Activated gamma-delta T cell treated with Interleukin-2 at 50 U/mL for 16 hours (primary cell): ENCODE results near the gene TMEM248.
"Not testable (repeated sequence)": the region's sequence is repeated elsewhere in the genome, so short reads cannot be mapped to it uniquely, and the experiment has no call there.

Source experiments
- DNase-seq: peaks from one replicate; pipeline ENCODE4 v3.0.0-alpha.2; 2020

TMEM248 gene

DNA sequence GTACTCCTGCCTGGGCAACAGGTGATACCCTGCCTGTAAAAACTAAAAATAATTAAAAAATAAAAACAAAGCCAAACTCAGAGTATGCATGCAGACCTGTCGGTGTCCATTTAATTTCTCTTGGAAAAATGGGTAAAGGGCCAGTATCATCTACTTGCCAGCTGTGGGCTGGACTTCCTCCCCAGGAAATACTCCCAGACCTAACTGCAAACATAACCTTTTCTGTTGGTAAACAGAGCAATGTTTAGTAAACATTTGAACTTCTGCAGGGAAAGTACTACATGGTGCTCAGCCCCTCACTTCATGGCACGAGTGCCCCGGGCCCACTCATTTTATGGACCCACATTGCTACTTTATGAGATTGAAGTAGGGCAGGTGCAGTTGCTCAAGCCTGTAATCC is 10.2 kb upstream of the TMEM248 start:
- no peak for DNase-seq

DNA sequence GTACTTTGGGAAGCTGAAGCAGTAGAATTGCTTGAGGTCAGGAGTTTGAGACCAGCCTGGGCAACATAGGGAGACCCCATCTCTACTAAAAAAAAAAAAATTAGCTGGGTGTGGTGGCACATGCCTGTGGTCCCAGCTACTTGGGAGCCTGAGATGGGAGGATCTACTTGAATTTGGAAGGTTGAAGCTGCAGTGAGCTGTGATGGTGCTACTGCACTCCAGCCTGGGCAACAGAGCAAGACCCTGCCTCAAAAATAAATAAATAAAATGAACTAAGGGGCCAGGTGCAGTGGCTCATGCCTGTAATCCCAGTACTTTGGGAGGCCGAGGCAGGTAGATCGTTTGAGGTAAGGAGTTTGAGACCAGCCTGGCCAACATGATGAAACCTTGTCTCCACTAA is 9.8 kb upstream of the TMEM248 start:
- not testable (repeated sequence) for DNase-seq

DNA sequence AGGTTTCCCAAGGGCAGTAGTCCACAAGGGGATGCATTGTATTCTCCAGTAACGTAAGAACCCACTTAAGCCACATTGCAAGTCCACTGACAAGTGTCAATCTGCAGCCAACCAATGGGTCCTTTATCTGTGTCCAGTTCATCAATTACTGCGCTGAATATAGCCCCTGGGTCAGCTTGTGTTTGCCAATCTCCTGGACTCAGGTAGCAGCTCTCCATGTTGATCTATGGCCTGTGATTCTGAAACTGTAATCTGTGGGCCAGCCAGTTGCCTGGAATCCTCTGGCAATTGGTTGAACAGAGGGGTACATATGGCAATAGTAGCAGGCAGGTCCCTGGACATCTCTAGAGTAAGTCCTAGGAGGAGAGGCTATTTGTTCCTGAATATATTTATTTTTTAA is 8.8 kb upstream of the TMEM248 start:
- DNase-seq, result no peak

DNA sequence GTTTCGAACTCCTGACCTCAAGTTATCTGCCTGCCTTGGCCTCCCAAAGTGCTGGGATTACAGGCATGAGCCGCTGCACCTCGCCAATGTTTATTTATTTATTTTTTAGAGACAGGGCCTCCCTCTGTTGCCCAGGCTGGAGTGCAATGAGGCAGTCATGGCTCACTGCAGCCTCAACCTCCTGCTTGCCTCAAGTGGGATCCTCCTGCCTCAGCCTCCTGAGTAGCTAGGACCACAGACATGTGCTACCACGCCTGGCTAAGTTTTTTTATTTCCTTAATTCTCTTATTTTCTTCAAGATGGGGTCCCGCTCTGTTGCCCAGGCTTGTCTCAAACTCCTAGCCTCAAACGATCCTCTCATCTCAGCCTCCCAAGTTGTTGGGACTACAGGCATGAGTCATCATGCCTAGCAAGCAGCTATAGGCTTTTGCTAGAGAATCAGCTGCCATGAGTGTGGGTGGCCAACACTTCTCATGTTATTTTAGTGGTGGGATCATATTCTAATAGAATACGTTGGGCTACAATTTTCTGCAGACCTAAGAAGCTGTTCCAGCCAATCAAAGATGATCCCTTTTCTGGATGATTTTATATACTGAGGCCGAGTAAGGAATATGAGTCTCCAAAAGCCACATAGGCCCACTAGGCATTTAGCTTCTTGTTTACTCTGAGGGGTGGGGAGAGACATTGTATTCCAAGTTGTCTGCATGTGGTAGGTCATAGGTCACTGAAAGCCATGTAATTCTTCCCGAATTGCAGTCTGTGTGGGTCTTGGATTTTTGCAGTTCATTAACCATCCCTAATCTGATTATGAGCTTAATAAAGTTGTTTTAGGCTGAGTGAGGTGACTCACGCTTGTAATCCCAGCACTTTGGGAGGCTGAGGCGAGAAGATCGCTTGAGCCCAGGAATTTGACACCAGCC is 7.6 kb upstream of the TMEM248 start:
- no peak for DNase-seq

DNA sequence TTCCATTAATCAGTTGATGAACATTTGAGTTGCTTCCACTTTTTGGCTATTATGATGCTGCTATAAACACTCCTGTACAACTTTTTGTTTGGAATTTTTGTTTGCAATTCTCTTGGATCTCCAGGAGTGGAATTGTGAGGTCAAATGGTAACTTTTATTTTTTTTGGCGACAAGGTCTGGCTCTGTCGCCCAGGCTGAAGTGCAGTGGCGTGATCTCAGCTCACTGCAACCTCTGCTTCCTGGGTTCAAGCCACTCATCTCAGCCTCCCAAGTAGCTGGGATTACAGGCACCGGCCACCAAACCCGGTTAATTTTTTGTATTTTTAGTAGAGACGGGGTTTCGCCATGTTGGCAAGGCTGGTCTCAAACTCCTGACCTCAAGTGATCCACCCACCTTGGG is 3.1 kb upstream of the TMEM248 start:
- DNase-seq, result not testable (repeated sequence)

GRCh38 chr7:66919304-66919703 is 1.7 kb upstream of the TMEM248 start:
- no peak for DNase-seq

- DNase-seq, result no peak
Measured at GRCh38 chr7:66919704-66920103, 1.3 kb upstream of the TMEM248 start.

DNA sequence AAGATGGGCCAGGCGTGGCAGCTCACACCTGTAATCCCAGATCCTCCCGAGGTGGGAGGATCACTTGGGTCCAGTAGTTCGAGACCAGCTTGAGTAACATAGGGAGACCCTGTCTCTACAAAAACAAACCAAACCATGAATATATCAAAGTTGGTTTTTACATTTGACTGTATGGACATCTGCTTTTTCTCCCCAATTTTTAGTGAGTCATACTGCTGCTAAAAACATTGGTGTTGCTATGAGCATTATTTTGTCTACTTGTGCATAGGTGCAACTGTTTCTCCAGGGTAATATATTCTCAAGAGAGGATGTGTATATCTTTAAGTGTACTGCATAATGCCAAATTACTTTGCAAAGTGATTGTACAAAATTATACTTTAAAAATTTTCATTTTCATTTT is 769 bp upstream of the TMEM248 start:
- DNase-seq, result no peak

GRCh38 chr7:66921396-66921917 is 432 bp downstream of the TMEM248 start:
- DNase-seq, result peak; percentile 5

GRCh38 chr7:66921918-66922486 is 977 bp downstream of the TMEM248 start:
- peak; percentile 19 for DNase-seq

DNA sequence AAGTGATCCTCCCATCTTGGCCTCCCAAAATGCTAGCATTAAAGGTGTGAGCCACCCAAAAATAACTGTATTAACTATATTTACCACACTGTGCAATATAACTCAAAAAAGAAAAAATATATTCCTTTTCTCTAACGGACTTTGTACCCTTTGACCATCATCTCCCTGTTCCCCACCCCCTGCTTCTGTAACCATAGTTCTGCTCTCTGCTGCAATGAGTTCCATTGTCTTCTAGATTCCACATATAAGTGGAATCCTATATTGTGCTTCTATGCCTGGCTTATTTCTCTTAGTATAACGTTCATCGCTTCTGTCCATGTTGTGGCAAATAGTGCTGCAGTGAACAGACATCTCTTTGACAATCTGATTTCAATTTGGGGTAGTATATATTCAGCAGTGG is 4.2 kb downstream of the TMEM248 start:
- no peak for DNase-seq

DNA sequence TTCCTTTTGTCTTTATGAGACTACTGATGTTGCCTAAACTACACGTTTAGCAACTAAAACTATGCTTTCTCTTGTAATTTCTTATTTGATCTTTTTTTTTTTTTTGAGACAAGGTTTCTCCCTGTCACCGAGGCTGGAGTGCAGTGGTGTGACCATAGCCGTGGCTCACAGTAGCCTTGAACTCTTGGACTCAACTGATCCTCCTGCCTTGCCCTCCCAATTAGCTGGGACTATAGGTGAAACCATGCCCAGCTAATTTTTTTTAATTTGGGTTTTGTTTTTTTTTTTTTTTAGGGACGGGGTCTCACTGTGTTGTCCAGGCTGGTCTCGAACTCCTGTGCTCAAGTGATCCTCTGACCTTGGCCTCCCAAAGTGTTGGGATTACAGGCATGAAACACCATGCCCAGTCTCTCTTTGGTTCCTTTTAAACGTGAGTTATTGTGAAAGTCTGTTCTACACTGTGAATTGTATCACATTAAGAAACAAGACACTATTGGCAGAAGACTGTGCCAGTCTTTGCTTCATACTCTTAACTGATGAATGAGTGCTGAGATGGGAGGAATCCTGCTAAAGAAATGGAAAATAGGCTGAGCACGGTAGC is 6.4 kb downstream of the TMEM248 start:
- DNase-seq, result no peak

GRCh38 chr7:66928388-66928787 is 7.4 kb downstream of the TMEM248 start:
- DNase-seq, result no peak

DNA sequence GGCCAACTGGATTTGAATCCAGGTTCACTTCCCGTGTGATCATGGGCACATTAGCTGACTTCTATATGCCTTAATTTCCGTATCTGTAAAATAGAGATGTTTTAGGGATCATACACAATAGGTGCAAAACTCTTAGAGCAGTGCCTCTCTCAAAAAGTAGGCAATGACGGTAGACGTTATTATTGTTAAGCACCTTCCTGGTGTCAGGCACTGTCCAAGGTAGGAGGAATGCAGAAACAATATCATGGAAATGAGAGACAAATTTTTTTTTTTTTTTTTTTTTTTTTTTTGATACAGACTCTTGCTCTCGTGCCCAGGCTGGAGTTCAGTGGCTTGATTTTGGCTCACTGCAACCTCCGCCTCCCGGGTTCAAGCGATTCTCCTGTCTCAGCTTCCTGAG is 8.1 kb downstream of the TMEM248 start:
- no peak for DNase-seq

- no peak for DNase-seq
Measured at GRCh38 chr7:66929935-66930334, 8.9 kb downstream of the TMEM248 start.

GRCh38 chr7:66930341-66930740 is 9.3 kb downstream of the TMEM248 start:
- DNase-seq, result no peak

DNA sequence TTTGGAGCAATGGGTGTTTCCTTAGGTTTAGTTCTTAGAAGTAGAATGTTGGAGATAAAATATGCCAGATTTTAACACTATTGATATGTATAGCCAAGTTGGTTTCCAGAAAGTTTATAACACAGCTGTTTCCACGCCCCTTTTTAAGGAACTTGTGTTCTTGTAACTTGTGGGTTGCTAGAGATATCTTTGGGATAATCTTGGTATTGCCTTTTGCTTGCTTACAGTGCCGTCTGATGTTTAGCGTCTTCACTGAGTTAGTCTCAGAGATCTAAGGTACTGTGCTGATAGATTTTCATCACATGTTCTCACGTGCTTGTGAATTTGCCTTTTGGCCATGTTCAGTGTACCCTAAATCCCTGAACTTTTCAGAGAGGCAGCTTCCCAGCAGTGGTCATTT is 12.4 kb downstream of the TMEM248 start:
- DNase-seq, result no peak

GRCh38 chr7:66937940-66938339 is 16.9 kb downstream of the TMEM248 start:
- DNase-seq, result no peak

GRCh38 chr7:66939325-66939724 is 18.3 kb downstream of the TMEM248 start:
- DNase-seq, result no peak

DNA sequence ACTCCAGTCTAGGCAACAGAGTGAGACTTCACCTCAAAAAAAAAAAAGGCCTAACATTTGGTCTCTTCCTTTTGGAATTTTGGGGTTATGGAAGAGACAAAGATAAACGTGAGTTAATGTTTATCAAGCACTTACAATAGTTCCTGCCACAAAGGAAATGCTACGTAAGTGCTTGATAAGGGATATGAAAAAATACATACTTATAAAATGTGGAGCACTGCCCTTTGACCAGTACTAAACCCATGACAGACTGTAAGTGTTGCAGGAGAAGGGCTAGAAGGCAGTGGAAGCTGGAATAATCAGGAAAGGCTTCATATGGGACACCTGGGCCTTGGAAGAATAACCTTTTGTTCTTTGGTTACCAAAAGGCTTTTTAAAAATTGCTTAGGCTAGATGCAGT is 25.5 kb downstream of the TMEM248 start:
- no peak for DNase-seq

DNA sequence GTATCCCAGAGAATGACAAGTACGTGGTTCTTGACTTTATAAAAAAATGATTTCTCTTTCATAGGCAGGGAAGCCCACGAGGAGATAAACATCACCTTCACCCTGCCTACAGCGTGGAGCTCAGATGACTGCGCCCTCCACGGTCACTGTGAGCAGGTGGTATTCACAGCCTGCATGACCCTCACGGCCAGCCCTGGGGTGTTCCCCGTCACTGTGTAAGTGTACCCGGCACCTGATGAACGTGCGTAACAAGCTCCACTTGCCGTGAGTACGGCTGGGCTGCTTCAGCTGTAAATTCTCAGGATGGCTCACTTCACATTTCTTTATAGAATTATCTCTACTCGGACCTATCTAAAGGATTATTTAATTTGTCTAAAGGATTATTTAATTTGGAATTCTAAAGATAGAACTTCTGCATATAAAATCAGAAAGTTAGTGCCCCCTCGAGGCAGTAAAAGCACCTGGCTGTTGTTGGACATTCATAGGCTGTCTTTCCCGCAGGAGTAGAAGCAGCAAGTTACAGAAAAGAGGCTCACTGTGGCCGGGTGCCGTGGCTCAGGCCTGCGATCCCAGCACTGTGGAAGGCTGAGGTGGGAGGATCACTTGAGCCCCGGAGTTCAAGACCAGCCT is 27.6 kb downstream of the TMEM248 start:
- no peak for DNase-seq

DNA sequence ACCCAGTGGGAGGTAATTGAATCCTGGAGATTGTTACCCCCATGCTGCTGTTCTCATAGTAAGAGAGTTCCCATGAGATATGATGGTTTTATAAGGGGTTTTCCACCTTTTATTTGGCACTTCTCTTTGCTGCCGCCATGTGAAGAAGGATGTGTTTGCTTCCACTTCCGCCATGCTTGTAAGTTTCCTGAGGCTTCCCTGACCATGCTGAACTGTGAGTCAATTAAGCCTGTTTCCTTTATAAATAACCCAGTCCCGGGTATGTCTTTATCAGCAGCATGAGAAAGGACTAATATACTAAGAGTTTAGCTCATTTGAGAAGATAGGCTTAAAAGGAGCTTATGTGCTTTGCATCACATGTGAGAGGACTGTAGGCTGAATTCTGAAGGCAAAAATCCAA is 29.3 kb downstream of the TMEM248 start:
- no peak for DNase-seq

DNA sequence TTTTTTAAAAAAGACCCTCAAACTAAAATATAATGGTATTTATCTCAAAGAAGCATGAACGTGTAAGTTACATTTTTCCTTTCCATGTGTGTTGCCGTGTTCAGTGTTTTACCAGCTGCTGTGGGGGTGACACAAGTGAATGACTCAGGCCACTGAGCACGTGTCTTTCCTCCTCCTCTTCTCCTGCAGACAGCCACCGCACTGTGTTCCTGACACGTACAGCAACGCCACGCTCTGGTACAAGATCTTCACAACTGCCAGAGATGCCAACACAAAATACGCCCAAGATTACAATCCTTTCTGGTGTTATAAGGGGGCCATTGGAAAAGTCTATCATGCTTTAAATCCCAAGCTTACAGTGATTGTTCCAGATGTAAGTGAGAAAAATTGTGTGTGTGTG is 29.7 kb downstream of the TMEM248 start:
- DNase-seq, result no peak
